Measurements from ENCODE around the gene MZT2B.
"Not testable (repeated sequence)": the region's sequence is repeated elsewhere in the genome, so short reads cannot be mapped to it uniquely, and the experiment has no call there.

The MZT2B gene

DNA sequence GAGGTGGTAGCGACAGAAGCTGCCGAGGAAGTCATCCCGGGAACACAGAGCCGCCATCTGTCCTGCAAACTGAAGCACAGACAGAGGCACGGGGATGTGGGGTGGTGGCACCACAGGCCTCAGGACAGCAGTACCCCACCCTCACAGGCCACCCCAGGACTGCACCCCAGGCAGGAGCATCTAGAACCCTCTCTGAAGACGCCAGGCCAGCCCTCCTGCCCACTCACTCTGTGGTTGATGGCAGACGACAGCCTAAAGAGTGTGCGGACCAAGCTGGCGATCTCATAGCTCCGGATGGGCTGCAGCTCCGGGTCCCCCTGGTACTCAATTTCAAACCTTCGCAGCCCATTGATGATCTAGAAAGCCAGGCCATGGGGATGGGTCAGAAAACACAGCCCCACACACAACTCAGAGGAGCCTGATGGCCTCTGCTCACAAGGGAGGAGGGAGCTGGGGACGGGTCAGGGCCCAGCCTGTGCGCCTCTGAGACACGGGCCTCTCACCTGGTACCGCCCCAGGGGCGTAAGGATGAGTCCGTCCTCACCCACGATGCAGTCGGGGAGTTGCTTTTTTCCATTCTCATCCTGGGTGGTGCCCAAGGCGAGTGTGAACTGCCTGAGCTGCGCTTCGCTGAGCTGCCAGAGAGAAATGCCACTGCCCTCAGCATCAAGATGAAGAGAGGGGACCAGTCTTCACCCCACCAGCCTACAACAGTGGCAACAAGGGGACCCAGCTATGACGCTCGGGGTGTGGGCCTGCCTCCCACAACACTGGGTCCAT is 29.1 kb upstream of the MZT2B start:
- no peak for DNase-seq

GRCh38 chr2:130153721-130154422 is 28.2 kb upstream of the MZT2B start:
- DNase-seq, result not testable (repeated sequence)

DNA sequence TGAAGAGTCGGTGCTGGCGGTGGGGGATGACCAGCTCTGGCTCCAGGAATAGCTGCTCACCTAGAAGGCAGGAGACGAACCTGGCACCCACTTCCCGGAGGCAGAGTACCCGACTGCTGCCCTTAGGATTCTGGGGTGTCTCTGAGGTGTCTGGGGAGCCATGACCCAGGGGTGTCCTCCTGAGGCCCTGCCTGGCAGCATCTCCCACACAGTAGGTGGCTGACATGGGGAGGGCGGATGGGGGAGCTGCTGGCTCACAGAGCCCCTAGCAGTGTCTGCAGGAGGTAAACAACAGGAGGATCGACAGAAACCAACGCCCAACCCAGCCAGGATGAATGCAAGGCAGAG is 27.7 kb upstream of the MZT2B start:
- DNase-seq, result not testable (repeated sequence)

DNA sequence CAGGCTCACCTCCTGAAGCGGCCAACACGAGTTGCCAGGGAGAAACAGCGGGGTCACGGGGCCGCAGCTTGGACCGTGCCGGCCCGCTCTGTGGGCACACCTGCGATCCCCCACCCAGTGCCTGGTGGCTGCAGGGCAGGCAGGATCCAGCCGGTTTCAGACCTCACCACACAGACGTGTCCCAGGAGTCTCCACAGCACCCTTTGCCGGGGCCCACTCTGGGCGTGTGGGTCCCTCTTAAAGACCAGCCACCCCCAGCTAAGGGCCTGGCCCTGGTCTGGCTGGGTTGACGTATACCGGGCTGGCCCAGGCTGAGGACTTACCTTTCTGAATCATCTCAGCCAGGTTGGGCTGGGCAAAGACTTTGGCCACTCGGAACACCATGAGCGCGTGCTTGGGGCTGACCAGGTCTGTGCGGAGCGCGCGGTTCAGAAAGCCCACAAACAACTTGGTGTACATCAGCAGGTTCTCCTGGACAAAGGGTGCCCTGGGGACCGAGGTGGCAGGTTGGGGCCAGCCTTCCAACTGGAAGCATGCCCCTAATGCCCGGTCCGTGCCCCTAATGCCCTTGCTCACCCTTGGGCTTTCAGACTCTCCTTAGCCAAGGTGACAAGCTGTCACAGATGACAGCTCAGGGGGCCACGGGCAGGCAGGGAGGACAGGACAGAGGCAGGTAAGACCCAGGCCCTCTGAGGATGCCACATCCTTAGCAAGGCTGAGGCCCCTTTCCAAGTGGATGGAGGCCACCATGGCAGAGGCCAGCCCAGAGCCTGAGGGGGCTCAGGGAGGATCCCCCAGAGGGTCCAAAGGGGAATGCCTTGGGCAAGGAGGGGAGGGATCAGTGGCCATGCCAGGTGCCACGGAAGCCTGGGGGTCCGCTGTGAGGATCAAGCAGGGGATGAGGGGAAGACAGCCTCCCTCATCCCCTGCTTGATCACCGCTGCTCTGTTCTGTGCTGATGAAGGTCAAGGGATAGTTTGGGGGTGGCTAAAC is 27.0 kb upstream of the MZT2B start:
- DNase-seq, result no peak

GRCh38 chr2:130155956-130156623 is 26.0 kb upstream of the MZT2B start:
- DNase-seq, result peak; percentile 19 to 25

DNA sequence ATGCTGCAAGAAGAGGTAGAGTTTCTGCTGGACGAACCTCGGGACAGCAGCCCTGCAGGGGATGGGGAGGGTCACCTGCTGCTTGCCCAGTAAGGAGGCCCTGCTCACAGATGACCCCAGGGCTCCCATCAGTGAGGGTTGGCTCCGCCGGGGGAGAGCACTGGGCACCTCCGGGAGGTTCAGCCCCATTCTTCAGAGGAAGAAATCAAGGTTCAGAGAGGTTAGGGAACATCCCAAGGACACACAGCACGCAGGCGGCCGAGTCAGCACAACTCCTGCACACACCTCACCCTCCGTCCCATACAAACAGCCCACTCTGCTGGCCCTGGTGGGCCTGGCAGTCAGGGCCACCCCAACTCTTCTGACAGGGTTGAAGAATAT is 25.4 kb upstream of the MZT2B start:
- DNase-seq, result no peak

DNA sequence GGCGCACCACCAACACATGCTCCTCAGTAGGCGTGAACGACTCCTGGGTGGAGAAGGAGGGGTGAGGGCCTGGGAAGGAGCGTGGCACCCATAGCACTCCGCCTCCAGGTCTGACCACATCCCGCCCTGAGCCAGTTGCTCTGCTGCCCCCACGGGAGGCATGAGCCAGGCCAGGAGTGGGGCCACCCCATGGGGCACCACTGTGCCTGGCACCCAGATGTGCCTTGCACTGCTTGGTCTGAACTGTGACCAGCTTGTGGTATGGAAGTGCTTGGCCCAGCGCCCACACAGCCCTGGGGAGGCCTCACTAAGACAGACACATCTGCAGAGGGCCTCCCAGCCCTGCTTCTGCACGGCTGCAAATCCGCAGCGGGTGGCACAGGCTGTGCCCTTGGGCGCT is 24.7 kb upstream of the MZT2B start:
- DNase-seq, result peak in 1 of 2 donors; percentile 20

DNA sequence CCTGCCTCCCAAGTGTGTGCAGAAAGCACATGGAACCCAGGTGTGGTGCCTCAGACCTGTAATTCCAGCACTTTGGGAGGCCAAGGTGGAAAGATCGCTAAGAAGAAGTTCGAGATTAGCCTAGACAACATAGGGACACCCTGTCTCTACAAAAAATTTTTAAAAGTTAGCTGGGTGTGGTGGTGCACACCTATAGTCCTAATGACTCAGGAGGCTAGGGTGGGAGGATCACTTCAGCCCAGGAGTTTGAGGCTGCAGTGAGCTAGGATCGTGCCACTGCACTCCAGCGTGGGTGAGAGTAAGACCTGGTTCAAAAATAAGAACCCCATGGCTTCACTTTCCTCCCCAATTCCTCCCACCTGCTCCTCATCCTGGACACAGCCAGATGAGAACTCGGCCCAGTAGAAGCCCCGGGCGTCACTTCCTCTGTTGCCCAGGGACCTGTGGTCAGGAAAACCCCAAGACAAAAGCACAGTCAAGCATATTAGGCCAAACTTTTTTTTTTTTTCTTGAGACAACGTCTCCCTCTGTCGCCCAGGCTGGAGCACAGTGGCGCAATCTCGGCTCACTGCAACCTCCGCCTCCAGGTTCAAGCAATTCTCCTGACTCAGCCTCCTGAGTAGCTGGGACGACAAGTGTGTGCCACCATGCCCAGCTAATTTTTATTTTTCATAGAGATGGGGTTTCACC is 24.1 kb upstream of the MZT2B start:
- peak in 1 of 2 donors; percentile 70 for DNase-seq

DNA sequence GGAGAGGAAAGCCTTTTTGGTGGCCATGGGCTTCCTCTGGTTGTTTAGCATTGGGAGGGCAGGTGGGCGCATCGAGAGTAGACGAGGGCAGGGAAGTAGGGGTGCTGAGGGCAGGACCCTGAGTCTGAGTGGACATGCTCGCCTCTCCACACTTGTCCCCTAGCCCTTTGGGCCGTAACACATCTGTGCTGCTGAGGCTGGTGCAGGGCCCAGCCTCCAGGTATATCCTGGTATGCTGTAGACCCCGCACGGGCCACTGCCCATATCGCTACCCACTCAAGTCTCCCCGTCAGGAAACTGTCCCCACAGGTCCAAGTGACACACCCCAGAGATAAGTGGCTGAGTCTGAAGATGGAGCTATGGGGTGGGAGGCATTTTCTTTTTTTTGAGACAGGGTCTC is 23.4 kb upstream of the MZT2B start:
- no peak for DNase-seq

GRCh38 chr2:130159376-130159775 is 22.7 kb upstream of the MZT2B start:
- not testable (repeated sequence) for DNase-seq

GRCh38 chr2:130160131-130160530 is 21.9 kb upstream of the MZT2B start:
- DNase-seq, result no peak

GRCh38 chr2:130160838-130161705 is 21.0 kb upstream of the MZT2B start:
- not testable (repeated sequence) for DNase-seq

DNA sequence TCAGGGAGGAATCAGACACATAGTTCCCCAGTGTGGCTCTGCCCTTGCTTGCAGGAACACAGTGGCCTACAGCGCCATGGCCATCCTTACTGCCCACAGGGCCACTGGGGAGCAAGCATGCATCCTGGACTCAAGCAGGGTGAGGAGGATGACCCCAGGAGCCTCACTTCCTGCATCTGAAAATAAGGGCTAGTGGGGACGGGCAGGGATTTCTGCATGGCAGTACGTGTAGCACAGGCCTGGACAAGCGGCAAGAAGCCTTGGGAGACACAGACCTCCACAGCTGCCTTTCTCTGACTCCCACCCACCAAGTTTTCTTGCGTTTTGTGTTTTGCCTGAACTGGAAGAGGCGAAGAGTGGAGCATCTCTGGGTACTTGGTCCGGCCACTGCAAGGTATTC is 19.6 kb upstream of the MZT2B start:
- not testable (repeated sequence) for DNase-seq

GRCh38 chr2:130162968-130163367 is 19.1 kb upstream of the MZT2B start:
- no peak for DNase-seq

- no peak for DNase-seq
Measured at GRCh38 chr2:130165293-130166016, 16.6 kb upstream of the MZT2B start.

GRCh38 chr2:130166611-130167010 is 15.5 kb upstream of the MZT2B start:
- DNase-seq, result not testable (repeated sequence)

- DNase-seq, result not testable (repeated sequence)
Measured at GRCh38 chr2:130169163-130169562, 12.9 kb upstream of the MZT2B start.

- DNase-seq, result no peak
Measured at GRCh38 chr2:130169896-130170295, 12.2 kb upstream of the MZT2B start.

DNA sequence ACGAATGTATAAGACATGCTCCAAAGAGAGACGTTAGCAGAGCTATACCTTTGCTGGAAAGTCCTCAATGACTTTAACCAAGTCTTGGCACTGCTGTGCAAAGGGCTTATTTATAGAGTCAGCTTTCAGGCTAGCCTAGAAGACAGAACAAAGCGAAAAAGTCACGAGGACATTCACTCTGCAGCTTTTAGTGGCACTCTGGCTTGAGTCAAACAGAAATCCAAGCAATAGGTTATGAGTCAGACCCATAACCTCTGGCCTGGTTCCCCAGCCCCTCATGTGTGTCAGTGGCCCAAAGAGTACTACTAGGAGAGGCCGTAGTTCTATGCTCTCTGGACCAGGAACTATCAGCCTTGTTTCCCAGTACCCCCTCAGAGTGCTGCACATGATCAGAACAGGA is 7.2 kb upstream of the MZT2B start:
- not testable (repeated sequence) for DNase-seq

Data from CD4-positive, alpha-beta T cell treated with Interleukin-1 beta for 1 hour (primary cell).